ENCODE results near the gene HSD11B1. TPM values are rescaled to one million over a fixed set of nuclear protein-coding genes. Genes with fewer than 3 reads are reported as not detected.

HSD11B1 gene
- total RNA-seq, 2 donors from 2014 or later = not detected

DNA sequence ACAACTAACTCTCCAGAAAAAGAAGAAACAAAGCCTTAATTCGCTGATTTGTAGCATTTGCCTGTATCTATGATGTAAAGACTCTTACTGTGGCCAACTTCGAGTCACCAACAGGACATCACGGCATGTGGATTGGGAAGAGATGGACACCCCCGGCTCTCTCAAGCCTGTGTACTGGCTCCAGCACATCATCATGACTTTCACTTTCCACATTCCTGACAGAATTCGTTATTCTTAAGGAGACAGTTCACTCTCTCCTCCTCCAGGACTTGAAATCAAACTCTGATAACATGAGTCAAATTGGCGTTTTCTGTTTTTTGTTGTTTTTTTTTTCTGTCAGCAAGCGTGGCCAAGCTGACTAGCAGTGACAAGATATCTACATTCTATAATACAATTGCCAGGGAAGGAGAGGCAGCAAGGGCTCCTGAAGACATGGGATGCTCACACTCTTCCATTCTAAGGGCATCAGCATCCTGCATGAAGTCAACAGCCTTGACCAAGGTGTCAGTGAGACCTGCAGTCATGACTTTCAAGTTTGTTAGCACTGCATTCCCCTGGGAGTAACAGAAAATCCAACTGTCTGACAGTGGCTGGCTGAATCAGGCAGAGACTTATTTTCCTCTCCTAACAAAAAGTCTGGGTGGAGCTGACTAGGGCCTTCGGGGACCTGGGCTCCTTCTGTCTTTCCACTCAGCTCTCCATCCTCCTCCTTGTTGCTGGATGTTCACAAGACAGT is 37.9 kb downstream of the HSD11B1 start:
- Histone ChIP-seq H3K9ac (ENCODE audit: extremely low read depth, low read length, poor library complexity, severe bottlenecking) (no peak overlapping the region), H3K4me1 (ENCODE audit: control insufficient read depth, insufficient read depth, low read length) (no peaks in the 10 kb centered on the region), H3K9me3 (ENCODE audit: control insufficient read depth, low read length) (no peaks in the 10 kb centered on the region), H3K4me3 (ENCODE audit: low read length) (no peak overlapping the region), H3K36me3 (ENCODE audit: control insufficient read depth, insufficient read depth, low read length) (no peaks in the 10 kb centered on the region), H3K27me3 (ENCODE audit: control insufficient read depth, insufficient read depth, low read length, poor library complexity, severe bottlenecking) (peaks cover 12% of the 10 kb centered on the region), H3K27ac (ENCODE audit: low read depth, low read length) (no peak overlapping the region)
- TF ChIP-seq, protein P1, sequence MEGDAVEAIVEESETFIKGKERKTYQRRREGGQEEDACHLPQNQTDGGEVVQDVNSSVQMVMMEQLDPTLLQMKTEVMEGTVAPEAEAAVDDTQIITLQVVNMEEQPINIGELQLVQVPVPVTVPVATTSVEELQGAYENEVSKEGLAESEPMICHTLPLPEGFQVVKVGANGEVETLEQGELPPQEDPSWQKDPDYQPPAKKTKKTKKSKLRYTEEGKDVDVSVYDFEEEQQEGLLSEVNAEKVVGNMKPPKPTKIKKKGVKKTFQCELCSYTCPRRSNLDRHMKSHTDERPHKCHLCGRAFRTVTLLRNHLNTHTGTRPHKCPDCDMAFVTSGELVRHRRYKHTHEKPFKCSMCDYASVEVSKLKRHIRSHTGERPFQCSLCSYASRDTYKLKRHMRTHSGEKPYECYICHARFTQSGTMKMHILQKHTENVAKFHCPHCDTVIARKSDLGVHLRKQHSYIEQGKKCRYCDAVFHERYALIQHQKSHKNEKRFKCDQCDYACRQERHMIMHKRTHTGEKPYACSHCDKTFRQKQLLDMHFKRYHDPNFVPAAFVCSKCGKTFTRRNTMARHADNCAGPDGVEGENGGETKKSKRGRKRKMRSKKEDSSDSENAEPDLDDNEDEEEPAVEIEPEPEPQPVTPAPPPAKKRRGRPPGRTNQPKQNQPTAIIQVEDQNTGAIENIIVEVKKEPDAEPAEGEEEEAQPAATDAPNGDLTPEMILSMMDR (conservative IDR thresholded peaks at IDR 0.05) = no peak
- H3K9me3 Mint-ChIP-seq = no peaks in the 10 kb centered on the region
- WGBS, 2 experiments (ENCODE audit: insufficient coverage in 1 of 2, insufficient read length in 1 of 2) = 87 to 100% methylated on average over 1 to 8 of the region's 8 CpGs
- no peak for DNase-seq
- H3K27ac Mint-ChIP-seq = no peak overlapping the region
- H3K36me3 Mint-ChIP-seq (ENCODE audit: low read depth) = no peaks in the 10 kb centered on the region
- no peak overlapping the region for H3K4me3 Mint-ChIP-seq
- H3K27me3 Mint-ChIP-seq (ENCODE audit: insufficient read depth) = peaks cover 26% of the 10 kb centered on the region
- H3K4me1 Mint-ChIP-seq = peaks cover 7% of the 10 kb centered on the region

DNA sequence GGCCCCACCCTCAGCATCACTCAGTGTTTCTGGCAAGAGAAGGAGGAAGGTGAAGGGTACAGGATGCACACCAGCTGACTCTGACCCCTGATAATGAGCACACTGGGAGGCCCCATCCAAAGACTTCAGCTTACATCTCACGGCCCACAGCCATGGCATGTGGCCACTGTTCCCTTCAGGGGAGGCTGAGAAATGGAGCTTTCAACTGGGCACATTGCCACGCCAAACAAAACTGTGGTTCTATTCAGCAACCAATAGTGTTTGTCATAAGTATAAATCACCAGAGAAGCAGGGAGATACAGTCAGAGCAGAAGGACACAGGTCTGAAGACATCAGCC is 38.5 kb downstream of the HSD11B1 start:
- H3K27me3 Mint-ChIP-seq (ENCODE audit: insufficient read depth) = peaks cover 29% of the 10 kb centered on the region
- H3K36me3 ChIP-seq (ENCODE audit: control insufficient read depth, insufficient read depth, low read length) = no peaks in the 10 kb centered on the region

DNA sequence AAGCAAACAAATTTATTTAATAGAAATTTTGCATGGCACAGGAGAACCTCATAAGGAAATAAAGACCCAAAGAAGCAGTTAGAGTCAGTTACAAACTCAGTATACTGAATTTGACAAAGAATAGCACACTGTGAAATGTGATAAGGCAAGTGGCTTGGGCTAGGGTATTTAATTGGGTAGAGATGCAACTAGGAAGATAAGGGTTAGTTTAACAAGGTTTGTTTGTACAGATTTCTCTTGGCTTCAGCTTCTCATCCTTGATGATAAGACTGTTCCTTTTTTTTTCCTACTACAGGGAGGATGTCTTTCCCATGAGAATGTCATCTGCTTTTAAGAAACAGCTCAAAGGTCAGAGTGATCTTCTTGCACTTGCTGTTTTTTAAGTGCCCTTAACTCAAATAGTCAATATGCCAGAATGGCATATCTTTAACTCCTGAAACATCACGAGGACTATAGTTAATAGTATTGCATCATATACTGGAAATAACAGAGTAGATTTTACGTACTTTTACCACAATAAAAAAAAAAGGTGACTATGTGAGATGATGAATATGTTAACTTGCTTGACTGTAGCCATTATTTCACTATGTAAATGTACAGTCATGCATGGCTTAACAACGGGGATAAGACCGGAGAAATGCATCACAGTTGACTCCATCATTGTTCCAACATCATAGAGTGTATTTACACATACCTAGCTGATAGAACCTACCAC is 42.0 kb downstream of the HSD11B1 start:
- no peak overlapping the region for H3K9ac ChIP-seq (ENCODE audit: extremely low read depth, low read length, poor library complexity, severe bottlenecking)
- no peak overlapping the region for H3K4me3 ChIP-seq (ENCODE audit: low read length)
- H3K36me3 ChIP-seq (ENCODE audit: control insufficient read depth, insufficient read depth, low read length) = no peaks in the 10 kb centered on the region
- Mint-ChIP-seq H3K36me3 (ENCODE audit: low read depth) (no peaks in the 10 kb centered on the region), H3K4me1 (peaks cover 14% of the 10 kb centered on the region), H3K9me3 (no peaks in the 10 kb centered on the region), H3K4me3 (no peak overlapping the region), H3K27ac (no peak overlapping the region), H3K27me3 (ENCODE audit: insufficient read depth) (peaks cover 29% of the 10 kb centered on the region)
- no peak for DNase-seq
- H3K27ac ChIP-seq (ENCODE audit: low read depth, low read length) = no peak overlapping the region
- no peaks in the 10 kb centered on the region for H3K9me3 ChIP-seq (ENCODE audit: control insufficient read depth, low read length)
- peaks cover 5% of the 10 kb centered on the region for H3K27me3 ChIP-seq (ENCODE audit: control insufficient read depth, insufficient read depth, low read length, poor library complexity, severe bottlenecking)
- WGBS, 2 experiments (ENCODE audit: insufficient coverage in 1 of 2, insufficient read length in 1 of 2) = 86 to 90% methylated on average over 2 to 4 of the region's 4 CpGs
- H3K4me1 ChIP-seq (ENCODE audit: control insufficient read depth, insufficient read depth, low read length) = no peaks in the 10 kb centered on the region
- TF ChIP-seq, protein P1 (conservative IDR thresholded peaks at IDR 0.05) = no peak

More for the DNA sequence above, 38.5 kb downstream of the HSD11B1 start:
- DNase-seq = no peak
- no peak overlapping the region for H3K9ac ChIP-seq (ENCODE audit: extremely low read depth, low read length, poor library complexity, severe bottlenecking)
- Mint-ChIP-seq H3K4me1 (peaks cover 10% of the 10 kb centered on the region), H3K36me3 (ENCODE audit: low read depth) (no peaks in the 10 kb centered on the region), H3K4me3 (no peak overlapping the region), H3K27ac (no peak overlapping the region), H3K9me3 (no peaks in the 10 kb centered on the region)
- peaks cover 12% of the 10 kb centered on the region for H3K27me3 ChIP-seq (ENCODE audit: control insufficient read depth, insufficient read depth, low read length, poor library complexity, severe bottlenecking)
- H3K4me3 ChIP-seq (ENCODE audit: low read length) = no peak overlapping the region
- TF ChIP-seq, protein P1 (conservative IDR thresholded peaks at IDR 0.05) = no peak
- no peaks in the 10 kb centered on the region for H3K9me3 ChIP-seq (ENCODE audit: control insufficient read depth, low read length)
- WGBS, 2 experiments (ENCODE audit: insufficient coverage in 1 of 2, insufficient read length in 1 of 2) = 88 to 90% methylated on average over 1 to 2 of the region's 2 CpGs
- no peak overlapping the region for H3K27ac ChIP-seq (ENCODE audit: low read depth, low read length)
- no peaks in the 10 kb centered on the region for H3K4me1 ChIP-seq (ENCODE audit: control insufficient read depth, insufficient read depth, low read length)

Measured in endodermal cell (in vitro differentiated cells).